Prostate gland (tissue), 2 donors: Measurements from ENCODE around the gene GPAM.

Source experiments
- POLR2A ChIP-seq: fragments of 450-650 bp; IDR thresholded peaks from one replicate; pipeline ENCODE4 v1.6.1; 2016; ENCODE audit warnings: antibody characterized with exemption, mild to moderate bottlenecking
- TF ChIP-seq, protein P1 (sequence below), 4 experiments: fragments of 200-600 bp in 2 of 4; fragments of 450-650 bp in 2 of 4; sonication (generic) in 2 of 4; IDR thresholded peaks; 1 replicate in 3 of 4; 2 replicates in 1 of 4; pipeline ENCODE4 v1.5.1; 2016 to 2019; ENCODE audit warnings: antibody characterized with exemption in 4 of 4, mild to moderate bottlenecking in 2 of 4, moderate library complexity in 2 of 4

DNA sequence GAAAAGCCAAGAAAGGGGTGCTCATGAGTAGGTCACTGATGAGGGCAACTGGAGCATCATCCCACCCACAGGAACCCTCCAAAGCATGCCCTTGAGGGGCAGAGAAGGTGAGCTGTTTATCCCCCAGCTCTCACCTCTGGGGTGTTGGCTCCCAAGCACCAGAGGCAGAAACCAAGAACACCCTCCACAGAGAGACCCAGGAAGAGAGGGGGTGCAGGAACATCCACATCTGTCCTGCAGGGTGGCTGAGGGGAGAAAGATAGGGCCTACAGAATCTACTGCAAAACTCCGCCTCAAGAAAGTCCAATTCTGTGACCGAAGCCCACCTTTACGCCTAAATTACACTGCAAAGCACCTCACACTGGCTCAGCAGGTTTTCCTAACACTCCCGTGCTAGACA is 40.1 kb downstream of the GPAM start:
- TF ChIP-seq, protein P1, sequence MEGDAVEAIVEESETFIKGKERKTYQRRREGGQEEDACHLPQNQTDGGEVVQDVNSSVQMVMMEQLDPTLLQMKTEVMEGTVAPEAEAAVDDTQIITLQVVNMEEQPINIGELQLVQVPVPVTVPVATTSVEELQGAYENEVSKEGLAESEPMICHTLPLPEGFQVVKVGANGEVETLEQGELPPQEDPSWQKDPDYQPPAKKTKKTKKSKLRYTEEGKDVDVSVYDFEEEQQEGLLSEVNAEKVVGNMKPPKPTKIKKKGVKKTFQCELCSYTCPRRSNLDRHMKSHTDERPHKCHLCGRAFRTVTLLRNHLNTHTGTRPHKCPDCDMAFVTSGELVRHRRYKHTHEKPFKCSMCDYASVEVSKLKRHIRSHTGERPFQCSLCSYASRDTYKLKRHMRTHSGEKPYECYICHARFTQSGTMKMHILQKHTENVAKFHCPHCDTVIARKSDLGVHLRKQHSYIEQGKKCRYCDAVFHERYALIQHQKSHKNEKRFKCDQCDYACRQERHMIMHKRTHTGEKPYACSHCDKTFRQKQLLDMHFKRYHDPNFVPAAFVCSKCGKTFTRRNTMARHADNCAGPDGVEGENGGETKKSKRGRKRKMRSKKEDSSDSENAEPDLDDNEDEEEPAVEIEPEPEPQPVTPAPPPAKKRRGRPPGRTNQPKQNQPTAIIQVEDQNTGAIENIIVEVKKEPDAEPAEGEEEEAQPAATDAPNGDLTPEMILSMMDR (IDR thresholded peaks at IDR 0.05) = no peak
- no peak for TF ChIP-seq POLR2A
